ENCODE measurements around the gene CHCHD6.

CHCHD6 gene

DNA sequence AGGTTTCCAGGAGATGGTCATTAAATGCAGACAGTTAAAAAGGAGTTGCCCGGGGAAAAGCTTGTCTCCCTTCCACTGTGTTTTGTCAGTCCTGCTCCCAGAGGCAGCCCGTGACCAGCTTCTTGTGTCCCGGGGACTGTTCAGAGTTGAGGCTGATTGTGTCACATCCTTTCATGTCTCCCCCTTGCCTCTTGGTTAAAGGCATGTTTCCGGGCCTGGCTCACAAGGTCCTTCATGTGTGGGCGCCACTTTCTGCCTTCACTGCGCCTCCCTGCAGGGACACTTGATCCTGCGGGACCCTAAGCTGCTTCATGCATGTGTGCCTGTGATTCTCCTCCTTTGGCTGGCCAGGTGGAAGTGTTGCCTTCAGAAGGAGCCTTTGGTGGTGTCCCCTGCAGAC is 9.2 kb downstream of the CHCHD6 start:
- DNase-seq, result no peak

GRCh38 chr3:126714276-126714900 is 10.3 kb downstream of the CHCHD6 start:
- no peak for DNase-seq

- DNase-seq, result no peak
Observed at GRCh38 chr3:126714921-126715320, 10.9 kb downstream of the CHCHD6 start.

GRCh38 chr3:126715432-126715831 is 11.4 kb downstream of the CHCHD6 start:
- no peak for DNase-seq

GRCh38 chr3:126716057-126716456 is 12.0 kb downstream of the CHCHD6 start:
- no peak for DNase-seq

DNA sequence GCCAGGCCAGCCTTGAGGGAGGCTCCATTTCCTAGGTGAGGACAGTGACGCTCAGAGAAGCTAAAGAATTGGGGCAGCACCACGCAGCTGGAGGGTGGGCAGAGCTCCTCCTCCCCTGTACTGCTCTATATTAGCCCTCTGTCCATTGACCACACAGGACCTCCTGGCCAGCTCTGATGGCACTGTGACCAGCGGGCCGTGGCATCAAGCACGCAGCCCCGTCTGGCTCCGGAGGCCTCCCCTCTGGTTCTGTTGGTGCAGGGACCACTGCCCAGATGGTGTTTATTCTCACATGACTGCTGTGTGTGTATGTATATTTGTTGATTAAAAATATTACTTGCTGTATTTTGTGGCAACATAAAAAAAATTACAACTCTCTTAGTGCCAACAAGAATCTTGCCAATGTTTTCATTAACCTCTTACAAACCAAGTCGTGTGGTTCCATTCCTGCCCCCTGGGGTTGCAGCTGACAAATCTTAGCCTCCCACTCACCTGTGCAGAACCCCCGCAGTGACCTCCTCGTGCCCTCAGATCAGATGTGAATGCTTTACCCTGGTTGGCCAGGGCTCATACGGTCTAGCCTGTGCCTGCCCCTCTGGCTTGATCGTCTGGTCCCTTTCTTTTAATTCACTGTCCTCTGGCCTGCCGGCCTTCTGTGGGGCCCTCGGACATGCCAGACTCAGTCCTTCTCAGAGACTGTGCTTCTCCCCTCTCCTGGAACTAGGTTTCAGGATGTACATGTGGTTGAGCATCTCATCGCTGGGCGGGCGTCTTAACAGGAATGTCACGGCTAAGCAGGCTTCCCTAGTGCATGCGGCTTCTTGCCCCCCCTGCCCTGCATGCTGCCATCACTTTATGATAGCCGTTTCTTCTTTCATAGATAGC is 14.8 kb downstream of the CHCHD6 start:
- no peak for DNase-seq

- no peak for DNase-seq
Observed at GRCh38 chr3:126720596-126720995, 16.6 kb downstream of the CHCHD6 start.

GRCh38 chr3:126721246-126721645 is 17.2 kb downstream of the CHCHD6 start:
- no peak for DNase-seq

GRCh38 chr3:126723237-126723636 is 19.2 kb downstream of the CHCHD6 start:
- DNase-seq, result no peak

GRCh38 chr3:126723801-126724200 is 19.8 kb downstream of the CHCHD6 start:
- DNase-seq, result no peak

DNA sequence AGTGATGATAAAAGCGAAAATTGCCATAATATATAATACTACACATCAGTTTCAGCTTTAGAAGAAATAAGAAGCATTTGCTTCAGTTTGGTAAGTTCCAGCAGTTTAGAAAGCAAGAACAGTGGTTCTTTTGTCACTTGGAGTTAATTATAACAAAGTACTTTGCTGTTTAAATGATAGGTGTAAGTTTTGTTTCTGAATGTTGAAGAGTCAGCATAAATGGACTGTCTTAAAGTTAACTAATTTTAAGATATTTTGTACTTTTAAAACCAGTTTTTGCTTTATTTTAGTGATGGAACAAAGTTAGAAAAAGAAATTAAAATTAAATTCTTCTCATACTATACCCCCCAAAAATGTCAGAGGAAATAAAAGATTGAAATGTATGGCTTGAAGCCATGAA is 24.6 kb downstream of the CHCHD6 start:
- no peak for DNase-seq

DNA sequence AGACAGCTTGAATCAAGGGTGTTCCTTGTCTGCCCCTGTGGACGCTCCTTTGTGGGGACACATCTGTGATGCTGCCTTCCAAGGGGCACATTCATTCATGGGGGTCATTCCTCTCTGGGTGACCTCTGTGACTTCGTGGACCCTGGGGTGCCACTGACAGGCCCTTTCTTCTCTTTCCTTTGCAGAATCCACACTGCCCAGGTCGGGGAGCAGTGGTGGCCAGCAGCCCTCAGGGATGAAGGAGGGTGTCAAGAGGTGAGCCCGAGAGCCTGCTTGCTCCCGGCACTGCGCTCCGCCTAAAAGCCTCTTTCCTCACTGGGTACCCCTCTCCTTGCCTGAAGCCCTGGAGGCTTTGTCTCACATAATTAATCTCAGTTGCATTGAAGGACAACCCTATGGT is 26.3 kb downstream of the CHCHD6 start:
- no peak for DNase-seq

DNA sequence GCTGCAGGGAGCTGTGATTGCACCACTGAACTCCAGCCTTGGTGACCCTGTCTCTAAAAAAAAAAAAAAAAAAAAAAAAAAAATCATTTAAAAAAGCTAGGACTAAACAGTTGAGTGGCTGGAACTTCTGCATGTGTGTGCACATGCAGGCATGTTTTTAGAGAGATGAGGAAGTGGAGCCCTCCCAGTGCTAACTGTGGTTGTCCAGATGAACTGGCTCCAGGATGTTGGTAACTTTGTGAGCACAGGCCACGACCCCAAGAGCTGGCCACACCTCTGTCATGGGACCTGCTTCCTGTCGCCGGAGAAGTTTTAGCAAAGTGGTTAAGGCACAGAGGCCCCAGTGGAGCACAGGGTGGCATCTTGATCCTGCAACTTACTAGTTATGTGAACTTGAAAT is 27.0 kb downstream of the CHCHD6 start:
- no peak for DNase-seq

- no peak for DNase-seq
Observed at GRCh38 chr3:126732281-126733060, 28.4 kb downstream of the CHCHD6 start.

DNA sequence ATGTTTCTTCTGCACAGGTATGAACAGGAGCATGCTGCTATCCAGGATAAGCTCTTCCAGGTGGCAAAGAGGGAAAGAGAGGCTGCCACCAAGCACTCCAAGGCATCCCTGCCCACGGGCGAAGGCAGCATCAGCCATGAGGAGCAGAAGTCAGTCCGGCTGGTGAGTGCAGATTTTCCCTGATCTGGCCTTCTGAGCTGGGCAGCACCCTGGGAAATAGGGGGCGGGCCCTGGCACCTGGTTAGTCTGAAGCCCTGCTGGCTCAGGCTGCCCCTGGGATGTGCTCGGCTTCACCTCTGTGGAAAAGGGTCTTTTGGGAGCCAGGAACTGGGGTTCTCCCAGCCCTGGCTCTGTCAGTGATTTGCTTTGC is 29.0 kb downstream of the CHCHD6 start:
- DNase-seq, result no peak

- DNase-seq, result no peak
Observed at GRCh38 chr3:126734106-126734723, 30.2 kb downstream of the CHCHD6 start.

DNA sequence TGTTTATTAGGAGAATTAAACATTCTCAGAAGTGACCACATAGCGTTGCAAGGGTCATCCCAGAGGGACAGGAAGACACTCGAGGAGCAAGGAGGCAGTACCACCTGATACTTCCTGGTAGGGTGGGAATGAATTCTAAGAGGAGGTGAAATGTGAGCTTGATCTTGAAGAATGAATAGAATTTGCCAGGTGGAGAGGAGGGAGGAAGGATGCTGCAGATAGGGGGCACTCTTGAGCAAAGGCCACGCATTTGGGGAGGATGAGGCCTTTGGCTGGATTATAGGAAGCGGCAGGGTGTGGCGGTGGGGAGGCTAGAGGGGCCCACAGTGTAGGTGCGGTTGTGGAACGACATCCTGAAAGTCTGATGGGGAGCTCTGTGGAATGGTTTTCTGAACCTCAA is 33.5 kb downstream of the CHCHD6 start:
- no peak for DNase-seq

DNA sequence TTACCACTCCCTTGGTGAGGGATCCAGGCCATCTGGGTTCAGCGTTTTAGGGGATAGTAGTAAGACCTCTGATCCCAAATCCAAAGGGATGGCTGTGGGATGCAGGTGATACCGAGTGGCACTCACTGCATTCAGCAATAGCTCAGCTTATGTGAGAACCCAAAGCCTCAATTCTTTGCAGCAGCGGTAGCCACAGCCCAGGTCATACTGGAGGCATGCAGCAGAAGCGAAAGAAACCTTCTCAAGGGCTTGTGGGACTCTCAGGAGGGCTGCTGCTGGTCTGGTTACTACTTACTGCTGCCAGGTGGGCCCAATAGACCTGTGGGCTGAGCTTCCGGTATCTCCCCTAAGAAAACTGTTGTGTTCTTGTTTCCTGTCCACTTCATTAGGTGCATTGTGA is 38.0 kb downstream of the CHCHD6 start:
- DNase-seq, result no peak

DNA sequence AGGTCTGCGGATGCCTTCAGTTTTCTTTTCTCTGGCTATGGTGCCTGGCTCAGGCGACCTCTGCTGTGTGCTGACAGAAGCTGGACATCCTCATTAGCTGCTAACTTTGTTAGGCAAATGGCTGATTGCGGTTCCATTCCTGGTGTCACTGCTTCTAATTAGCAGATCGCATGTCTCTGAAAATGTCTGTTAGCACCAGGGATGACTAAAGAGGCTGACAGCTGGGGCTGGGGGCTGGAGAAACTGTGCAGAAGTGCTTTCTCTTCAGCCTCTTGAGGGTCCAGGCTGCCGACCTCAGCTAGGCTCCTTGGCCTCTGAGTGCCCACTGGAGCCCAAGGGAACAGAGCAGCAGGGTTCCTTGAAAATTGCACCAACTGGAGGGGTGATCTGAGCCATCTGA is 39.3 kb downstream of the CHCHD6 start:
- no peak for DNase-seq

DNA sequence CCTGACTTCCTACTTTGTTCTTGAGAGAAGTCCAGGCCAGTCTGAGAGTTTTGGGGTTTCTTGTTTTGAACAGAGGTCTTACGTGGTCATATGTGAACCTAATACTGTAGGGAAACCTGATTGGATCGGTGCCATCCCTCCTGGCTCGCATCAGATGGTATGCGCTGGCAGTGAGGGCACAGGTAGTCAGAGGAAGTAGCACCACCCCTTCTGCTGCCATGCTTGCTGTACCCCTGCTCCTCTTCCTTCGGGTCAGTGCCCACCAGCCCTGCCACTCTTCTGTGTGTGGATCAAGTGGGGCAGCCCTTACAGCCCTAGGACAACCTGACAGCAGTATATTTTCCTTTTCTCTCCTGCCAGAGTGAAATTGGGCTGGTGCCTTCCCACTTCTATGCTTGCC is 39.7 kb downstream of the CHCHD6 start:
- DNase-seq, result no peak

- DNase-seq, result no peak
Observed at GRCh38 chr3:126745760-126746394, 41.8 kb downstream of the CHCHD6 start.

DNA sequence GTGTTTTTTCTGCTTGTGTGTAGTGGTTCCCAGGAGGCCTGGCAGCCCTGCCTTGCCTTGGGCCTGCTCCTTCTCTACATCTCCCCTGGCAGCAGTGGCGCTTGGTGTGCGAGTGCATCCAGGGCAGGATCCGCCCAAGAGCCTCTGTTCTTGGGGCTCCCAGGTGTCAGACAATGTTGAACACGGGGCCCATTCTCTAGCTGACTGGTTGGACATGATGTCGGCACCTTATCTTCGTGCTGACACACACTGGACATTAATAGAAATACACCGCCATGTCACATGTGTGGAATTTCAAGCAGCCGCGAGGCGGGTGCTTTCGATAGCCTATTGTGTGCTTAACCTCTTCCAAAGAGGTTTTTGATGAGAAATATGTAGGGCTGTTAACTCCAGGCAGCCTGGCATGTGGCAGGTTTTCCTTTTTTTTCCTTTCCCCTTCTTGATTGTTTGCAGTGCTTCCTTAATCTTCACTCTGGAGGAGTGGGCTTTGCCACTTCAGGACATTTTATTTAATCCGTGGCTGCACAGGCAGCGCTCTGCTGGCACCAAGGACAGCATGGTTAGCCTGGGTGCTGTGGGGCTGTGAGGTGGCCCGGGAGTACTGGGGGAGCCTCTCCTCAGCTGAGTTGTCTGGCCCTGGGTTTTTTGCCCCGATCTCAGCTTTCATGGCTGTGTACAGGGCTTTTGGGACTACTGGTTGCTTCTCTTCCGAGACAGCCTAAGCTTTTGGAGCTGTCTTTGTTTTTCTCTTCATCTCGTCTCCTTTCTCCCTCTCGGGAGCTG is 42.5 kb downstream of the CHCHD6 start:
- DNase-seq, result no peak

All from NCI-H187 treated with DMSO at 0.1 percent for 48 hours (cell line).